ENCODE measurements around the gene TPX2.

TPX2 gene

DNA sequence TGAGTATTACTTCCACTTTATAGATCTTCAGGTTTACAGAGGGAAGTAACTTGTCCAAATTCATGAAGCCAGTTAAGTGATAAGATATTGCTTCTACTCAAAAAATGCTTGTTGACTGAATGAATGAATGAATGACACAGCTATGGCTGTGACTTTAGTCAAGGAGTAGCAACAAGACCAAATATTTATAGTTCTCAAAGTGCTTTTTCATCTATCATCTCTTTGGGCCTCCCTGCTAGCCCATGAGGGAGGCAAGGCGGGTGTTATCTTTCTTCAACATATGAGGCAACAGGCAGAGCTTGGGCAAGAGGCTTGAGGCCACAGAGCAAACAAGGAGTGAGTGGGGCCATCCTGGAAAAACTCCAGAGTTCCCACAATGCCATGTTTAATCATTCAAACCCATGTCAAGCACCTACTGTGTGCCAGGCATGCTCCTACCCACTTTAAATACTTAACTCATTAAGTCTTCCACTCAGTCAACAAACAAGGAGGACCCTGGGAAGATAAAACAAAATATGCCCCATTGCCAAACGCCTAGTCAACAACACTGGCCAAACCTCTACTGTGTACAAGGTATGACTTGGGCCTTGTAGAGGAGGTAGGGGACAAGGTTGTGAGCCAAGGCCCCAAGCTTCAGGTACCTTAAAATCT lies 32.4 kb upstream of the TPX2 start:
- DNase-seq (ENCODE audit: low read depth), result no peak

GRCh38 chr20:31707258-31707615 lies 31.9 kb upstream of the TPX2 start:
- DNase-seq (ENCODE audit: low read depth), result no peak

DNA sequence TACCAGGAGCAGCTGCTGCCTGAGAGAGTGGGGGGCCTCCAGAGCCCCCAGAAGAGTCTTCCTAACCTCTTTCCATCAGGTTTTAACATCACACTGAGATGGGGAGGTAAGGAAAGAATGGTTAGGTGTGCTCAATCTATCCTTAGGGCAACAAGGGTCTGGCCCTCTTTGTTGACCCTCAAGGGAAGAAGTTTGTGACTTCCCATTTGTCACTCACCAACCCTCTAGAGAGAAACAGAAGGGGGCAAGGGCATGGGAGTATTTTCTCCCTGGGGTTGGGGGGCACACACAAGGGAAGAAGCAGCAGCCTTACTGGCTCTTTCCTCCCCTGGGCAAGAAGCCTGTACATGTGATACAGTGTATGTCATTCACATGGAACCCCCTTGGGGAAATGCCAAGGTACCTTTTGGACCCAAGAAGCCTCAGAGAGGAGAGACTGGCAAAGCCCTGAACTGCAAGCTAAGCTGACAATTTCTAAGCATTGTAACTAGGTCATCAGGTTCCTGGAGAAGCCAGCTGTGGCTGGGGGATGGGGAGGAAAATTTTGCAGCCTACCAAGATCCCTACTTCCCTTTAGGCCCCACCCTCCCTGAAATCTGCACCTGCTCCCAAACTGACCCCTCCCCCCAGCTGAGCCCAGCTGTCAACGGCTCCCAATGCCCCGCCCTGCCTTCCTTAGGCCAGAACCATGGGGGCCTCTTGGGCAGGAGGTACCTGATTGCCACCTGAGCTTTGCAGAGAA lies 30.9 kb upstream of the TPX2 start:
- DNase-seq (ENCODE audit: low read depth), result no peak

GRCh38 chr20:31708736-31709534 lies 30.2 kb upstream of the TPX2 start:
- DNase-seq (ENCODE audit: low read depth), result no peak

- no peak for DNase-seq (ENCODE audit: low read depth)
Measured at GRCh38 chr20:31709939-31710338, 29.2 kb upstream of the TPX2 start.

DNA sequence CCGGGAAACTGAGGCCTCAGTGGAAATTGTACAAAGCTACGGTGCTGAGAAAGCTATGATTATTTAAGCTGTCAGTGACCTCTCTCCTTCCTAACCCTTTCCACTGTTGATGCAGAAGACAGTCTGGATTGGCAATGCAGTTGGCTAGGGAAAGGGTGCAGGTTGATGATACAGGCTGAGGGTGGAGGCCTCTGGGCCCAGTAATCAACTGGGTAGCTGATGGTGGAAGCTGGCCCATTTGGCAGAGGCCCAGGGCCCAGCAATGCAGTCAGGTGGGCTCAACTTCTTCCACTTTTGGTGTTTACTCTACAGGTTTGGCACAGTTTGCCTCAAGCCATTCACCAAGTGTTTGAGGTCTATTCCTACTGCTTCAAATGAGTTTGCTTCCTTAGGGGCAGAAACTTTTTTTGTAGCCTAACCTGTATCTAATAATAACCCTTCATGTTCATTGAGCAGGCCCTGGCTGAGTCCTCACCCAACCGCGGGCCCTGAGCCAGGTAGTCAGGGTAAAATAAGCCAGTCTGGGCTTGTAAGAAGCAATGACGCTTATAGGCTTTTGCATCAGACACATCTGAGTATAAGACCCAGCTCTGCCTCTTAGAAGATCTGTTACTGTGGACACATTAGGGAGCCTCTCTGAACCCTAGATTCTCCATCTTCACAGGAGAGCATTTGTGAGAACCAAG lies 28.5 kb upstream of the TPX2 start:
- no peak for DNase-seq (ENCODE audit: low read depth)

DNA sequence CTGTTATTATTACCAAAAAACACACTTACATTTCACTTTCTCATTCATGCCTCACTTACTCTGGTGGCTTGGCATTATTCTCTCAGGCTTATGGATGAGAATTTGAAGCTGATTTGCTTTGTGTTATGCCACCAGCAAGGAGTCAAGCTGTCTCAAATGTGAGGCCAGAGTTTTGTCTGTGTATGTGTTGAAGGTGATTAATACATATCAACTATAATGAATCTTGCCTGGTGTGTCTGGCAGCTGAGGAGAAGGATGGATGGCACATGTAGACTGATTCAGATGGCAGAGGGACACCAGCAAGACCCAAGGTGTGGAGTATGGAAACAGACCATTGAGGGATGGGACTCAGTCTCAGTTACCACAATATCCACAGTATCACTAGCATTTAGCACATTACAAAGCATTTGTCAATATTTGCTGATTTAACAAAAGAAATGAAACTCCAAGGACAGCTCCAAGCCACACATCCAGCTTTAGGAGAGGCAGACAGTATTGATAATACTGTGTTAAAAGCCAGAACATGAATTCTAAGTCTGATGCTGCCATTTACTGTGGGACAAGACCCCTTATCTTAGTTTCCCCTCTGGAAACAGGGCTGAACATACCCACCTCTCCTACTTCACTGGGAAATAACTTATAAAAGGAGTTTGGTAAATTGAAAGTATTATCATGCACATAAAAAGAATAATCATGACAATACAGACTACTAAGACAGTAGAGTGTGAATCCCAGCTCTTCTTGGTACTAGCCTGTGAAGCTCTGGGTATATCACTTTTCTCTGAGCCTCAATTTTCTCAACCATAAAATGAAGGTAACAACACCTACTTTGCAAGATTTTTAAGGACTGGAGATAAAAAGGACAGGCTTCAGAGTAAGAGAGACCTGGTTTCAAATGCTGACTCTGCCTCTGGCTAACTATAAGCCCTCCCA lies 27.6 kb upstream of the TPX2 start:
- DNase-seq (ENCODE audit: low read depth), result no peak

- no peak for DNase-seq (ENCODE audit: low read depth)
Measured at GRCh38 chr20:31712112-31712553, 27.0 kb upstream of the TPX2 start.

DNA sequence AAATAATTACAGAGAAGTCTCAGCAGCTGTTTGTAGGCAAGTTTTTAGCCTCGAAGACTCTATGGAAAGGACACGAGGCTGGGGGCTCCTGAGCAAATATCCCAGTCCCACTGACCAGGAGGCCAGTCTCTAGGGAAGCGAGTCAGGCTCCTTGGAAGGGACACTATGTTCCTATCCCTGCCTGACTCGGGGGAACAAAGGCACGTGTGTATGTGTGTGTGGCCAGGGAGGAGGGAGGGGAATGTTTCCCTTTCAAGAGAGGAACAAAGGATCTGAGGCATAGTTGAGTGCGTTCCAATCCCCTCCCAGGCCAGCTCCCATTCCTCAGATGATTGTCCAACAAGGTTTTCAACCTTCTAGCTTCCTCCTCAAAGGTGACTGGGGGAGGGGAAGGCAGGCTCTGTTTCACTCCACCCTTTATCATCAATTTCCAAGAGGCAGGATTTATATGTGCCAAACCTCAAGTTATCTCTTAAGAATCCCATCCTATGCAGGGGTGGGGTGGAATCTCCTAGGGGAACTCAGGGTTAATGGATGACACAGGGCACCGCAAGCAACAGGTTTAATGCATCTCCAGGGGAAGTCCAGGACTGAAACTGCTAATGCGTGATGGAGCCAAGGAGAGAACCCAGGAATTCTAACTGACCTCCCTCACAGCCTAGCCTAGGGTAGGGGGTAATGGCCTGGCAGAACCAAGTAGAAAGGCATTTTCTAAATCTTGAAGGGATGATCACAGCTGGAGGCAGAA lies 26.4 kb upstream of the TPX2 start:
- DNase-seq (ENCODE audit: low read depth), result peak; percentile 90

GRCh38 chr20:31713312-31714273 lies 25.5 kb upstream of the TPX2 start:
- DNase-seq (ENCODE audit: low read depth), result peak; percentile 98

DNA sequence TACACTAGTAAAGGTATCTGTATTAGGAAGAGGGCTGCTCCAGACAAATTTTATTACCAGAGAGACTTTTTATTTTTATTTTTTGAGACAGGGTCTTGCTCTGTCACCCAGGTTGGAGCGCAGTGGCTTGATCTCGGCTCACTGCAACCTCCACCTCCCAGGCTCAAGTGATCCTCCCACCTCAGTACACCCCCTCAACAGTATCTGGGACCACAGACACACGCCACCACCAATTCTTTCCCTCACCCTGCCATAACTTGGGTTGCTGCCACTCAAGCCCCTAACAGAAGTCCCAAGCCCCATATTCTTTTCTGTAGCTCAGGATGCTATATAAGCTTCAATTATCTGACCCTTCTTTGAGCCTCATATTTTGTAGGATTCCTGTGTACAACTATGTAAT lies 23.3 kb upstream of the TPX2 start:
- no peak for DNase-seq (ENCODE audit: low read depth)

- no peak for DNase-seq (ENCODE audit: low read depth)
Measured at GRCh38 chr20:31716351-31716750, 22.7 kb upstream of the TPX2 start.

- no peak for DNase-seq (ENCODE audit: low read depth)
Measured at GRCh38 chr20:31716818-31717477, 22.1 kb upstream of the TPX2 start.

DNA sequence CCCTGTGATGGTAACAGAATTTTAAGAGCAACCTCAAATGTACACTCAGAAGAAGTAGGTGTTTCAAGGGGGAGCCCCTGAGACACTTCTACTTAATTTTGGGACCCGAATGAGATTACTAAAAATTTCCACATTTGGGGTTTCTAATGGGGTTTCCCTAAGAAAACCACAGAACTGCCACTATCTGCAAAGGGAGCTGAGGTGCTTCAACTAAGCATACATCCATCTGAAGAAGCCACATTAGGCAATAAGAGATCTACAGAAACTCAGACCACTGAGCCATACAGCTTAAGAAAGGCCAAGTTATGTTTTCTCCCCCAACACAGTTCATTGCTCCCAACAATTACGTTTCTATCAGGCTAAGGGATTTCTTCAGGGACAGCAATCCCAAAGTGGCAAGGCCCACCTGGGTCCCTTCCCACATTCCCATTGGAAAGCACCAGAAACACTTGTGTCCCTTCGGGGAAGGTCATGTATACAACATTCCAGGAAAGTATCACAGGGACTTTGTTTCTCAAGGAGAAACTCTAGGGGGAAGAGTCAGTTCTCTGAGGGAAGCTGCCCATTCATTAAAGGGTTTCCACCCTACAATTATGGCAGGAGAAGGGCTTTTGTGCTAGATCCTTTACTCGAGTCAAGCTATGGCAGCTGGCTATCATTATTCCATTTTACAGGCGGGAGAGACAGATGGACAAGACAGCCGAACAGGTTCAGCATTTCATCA lies 21.4 kb upstream of the TPX2 start:
- no peak for DNase-seq (ENCODE audit: low read depth)

DNA sequence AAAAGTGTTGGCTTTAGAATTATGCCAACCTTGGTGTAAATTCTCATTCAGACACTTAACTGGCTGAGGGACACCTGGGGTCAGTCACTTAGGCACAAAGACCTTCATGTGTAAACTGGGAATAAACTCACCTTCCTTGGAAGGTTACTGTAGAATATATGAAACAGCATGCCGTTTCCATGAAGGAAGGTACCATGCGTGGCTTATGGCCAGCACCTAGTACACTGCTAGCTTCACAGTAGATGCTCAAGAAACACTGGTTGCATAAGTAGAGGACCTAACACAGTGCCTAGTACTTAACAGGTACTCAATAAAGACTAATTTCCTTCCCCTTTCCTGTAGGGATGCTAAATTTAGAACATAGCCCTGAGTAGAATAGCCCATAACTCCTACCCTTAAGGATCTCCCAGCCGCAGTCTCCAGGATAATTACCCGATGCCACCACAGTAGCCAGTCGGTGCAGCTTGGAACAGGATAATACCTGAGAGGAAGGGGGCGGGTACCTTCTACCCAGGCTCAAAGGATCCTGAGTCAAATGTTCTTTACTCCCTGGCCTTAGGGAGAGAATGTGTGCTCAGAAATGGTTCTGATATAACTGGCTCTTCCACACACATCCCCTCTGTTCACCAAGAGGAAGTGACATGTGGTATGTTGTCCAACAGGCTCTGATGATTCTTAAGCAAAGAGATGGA lies 20.0 kb upstream of the TPX2 start:
- DNase-seq (ENCODE audit: low read depth), result no peak

- DNase-seq (ENCODE audit: low read depth), result no peak
Measured at GRCh38 chr20:31719644-31720485, 19.2 kb upstream of the TPX2 start.

Data from HS-5 (cell line).